Measurements from ENCODE around the gene TAS2R46.
"Not testable (repeated sequence)": the region's sequence is repeated elsewhere in the genome, so short reads cannot be mapped to it uniquely, and the experiment has no call there.

Gene TAS2R46

GRCh38 chr12:11039171-11039570 is 22.9 kb downstream of the TAS2R46 start:
- DNase-seq (ENCODE audit: low read depth in 2 of 3, low spot score in 2 of 3): no peak

GRCh38 chr12:11033959-11034358 is 28.1 kb downstream of the TAS2R46 start:
- not testable (repeated sequence) for DNase-seq (ENCODE audit: low read depth in 2 of 3, low spot score in 2 of 3)

- DNase-seq (ENCODE audit: low read depth in 2 of 3, low spot score in 2 of 3): no peak
These were observed 30.8 kb downstream of the TAS2R46 start, which contains the start of gene TAS2R31 for GRCh38 chr12:11031307-11031706. Gene TAS2R31 (minus strand): TSS chr12:11031407. CDS start chr12:11031335, 72 bp downstream.

GRCh38 chr12:11026118-11026517 is 36.0 kb downstream of the TAS2R46 start:
- no peak for DNase-seq (ENCODE audit: low read depth in 2 of 3, low spot score in 2 of 3)

- DNase-seq (ENCODE audit: low read depth in 2 of 3, low spot score in 2 of 3): no peak
These were observed 38.7 kb downstream of the TAS2R46 start for GRCh38 chr12:11023387-11023786.

GRCh38 chr12:11022520-11022919 is 39.6 kb downstream of the TAS2R46 start, which contains the start of gene TAS2R19:
Gene TAS2R19 (minus strand): TSS chr12:11022620. CDS start chr12:11022571, 49 bp downstream.
- no peak for DNase-seq (ENCODE audit: low read depth in 2 of 3, low spot score in 2 of 3)

- DNase-seq (ENCODE audit: low read depth in 2 of 3, low spot score in 2 of 3): no peak
These were observed 45.2 kb downstream of the TAS2R46 start for GRCh38 chr12:11016937-11017336.

GRCh38 chr12:11015775-11016430 is 46.2 kb downstream of the TAS2R46 start:
- no peak for DNase-seq (ENCODE audit: low read depth in 2 of 3, low spot score in 2 of 3)

- DNase-seq (ENCODE audit: low read depth in 2 of 3, low spot score in 2 of 3): no peak
These were observed 47.9 kb downstream of the TAS2R46 start for GRCh38 chr12:11014234-11014633.

All from activated CD8-positive, alpha-beta memory T cell treated with anti-CD3 and anti-CD28 coated beads for 48 hours (primary cell).